ENCODE measurements around the gene MRGPRE.

DNA sequence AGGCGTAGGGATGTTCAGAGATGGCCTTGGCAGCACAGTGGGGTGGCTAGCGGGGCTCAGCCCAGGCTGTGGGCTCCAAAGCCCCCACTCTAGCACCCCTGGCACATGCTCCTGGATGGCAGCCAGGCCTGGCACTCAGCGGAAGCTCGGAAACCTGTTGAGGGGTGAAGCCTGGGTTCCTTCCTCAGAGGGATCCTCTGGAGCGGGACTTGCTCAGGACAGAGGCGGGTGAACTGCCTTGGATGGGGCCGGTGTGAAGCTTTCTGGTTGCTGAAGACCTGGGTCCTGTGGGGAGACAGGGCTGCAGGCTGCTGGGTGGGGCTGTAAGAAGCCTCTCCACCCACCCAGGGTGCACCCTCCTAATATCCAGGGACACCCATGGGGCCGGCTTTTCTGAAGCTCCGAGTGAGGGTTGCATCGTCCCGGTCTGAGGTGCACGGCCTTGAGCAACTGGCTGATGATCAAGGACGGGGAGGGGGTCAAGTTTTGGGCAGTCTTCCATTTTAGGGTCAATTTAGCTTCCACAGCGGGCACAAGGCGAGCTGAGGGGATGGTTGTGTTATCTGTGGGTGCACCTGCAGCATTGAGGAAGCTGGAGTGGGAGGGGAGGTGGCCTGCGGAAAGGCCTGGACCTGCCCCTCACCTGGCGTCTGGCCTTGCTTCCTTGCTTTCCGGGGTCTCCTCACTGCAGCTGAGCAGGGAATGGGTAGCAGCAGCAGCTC, 5.2 kb downstream of the MRGPRE start:
- no peak for TF ChIP-seq CTCF (IDR thresholded peaks at IDR 0.05)
- TF ChIP-seq ZFX (IDR thresholded peaks at IDR 0.05; ENCODE audit: borderline replicate concordance) = no peak

Measured in 22Rv1 (cell line).